Measurements from ENCODE around the gene MTFR2. TPM values are rescaled to one million over a fixed set of nuclear protein-coding genes. Genes with fewer than 3 reads are reported as not detected.

Gene MTFR2
- total RNA-seq, 2 experiments from 2014 or later: 31.8 to 35.8 TPM

DNA sequence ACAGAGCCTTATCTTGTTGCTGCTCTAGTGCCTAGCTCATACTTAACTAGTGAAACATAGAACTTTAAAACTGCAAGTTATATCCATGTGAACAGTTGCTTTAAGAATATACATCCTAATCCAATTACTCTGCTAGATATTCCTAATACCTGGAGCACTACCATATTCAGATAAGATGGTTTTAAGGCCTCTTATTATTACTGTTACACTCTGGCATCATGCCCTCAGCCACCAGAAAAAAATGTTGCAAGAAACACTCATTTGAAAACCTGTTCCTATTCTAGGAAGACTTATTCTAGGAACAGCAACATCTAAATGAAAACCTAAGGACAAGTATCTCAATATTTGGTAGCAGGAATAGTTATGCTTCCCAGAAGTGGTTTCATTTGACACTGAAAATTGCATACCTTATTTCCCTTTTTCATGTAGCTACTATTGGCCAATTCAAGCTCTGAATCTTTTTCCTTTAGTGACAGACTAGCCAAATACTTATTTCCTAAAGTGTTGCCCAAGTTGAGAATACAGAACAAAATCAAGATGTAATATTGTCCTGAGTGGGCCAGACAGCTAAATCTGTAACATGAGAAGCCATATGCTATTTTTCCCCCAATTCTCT is 4.8 kb upstream of the MTFR2 start:
- Mint-ChIP-seq H3K36me3 (peaks cover 32% of the 10 kb centered on the region), H3K4me3 (no peak overlapping the region), H3K27ac (peak overlapping the region; percentile 24), H3K9me3 (ENCODE audit: low read depth) (no peaks in the 10 kb centered on the region), H3K4me1 (peaks cover 53% of the 10 kb centered on the region), H3K27me3 (no peaks in the 10 kb centered on the region)
- ATAC-seq (no peak), DNase-seq (no peak)
- CTCF ChIA-PET: interaction anchor here (1.1 to 1.3 kb wide), 2 partner anchors 29 to 63 kb away, joined by 3 to 4 read pairs; no protein-coding TSS in a partner anchor

DNA sequence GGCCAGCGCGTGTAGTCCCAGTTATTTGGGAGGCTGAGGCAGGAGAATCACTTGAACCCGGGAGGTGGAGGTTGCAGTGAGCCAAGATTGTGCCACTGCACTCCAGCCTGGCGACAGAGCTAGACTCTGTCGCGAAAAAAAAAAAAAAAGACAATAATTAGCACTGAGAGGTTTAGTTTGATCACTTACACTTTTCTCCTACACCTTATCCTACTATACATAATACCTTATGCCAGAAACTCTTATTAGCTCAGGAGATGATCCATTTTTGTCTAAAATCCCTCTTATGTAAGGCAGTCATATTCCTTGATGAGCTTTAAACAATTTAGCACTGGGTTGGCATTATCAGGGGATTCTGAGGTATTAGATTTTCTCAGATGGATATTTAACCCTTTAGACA is 3.6 kb upstream of the MTFR2 start:
- Mint-ChIP-seq H3K4me3 (no peak overlapping the region), H3K27me3 (no peaks in the 10 kb centered on the region), H3K4me1 (peaks cover 63% of the 10 kb centered on the region), H3K9me3 (ENCODE audit: low read depth) (no peaks in the 10 kb centered on the region), H3K27ac (no peak overlapping the region), H3K36me3 (peaks cover 34% of the 10 kb centered on the region)
- ATAC-seq (no peak), DNase-seq (no peak)
- CTCF ChIA-PET: no interaction called here

DNA sequence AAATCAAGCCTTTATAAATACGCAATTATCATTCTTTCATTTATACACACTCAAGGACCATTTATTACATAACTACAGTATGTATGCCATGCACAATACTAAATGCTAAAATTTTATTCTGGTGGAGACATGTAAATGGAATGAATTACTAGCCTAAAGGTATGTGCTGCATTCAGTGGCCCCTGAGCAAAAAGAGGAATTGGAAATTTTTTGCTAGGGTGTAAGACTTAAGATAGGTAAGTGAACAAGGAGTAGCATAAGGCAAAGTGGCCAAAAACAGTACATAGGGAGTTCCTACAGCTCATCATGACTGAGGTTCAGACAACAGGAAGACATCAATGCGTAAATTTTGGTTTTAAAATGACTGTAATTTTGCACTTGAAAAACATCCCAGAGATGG is 2.3 kb upstream of the MTFR2 start:
- CTCF ChIA-PET: interaction anchor here (0.6 to 1.3 kb wide), 2 partner anchors 22 to 63 kb away, joined by 3 to 4 read pairs; no protein-coding TSS in a partner anchor
- Mint-ChIP-seq H3K4me1 (peaks cover 76% of the 10 kb centered on the region), H3K36me3 (peaks cover 37% of the 10 kb centered on the region), H3K27me3 (no peaks in the 10 kb centered on the region), H3K4me3 (no peak overlapping the region), H3K27ac (peak overlapping the region; percentile 64), H3K9me3 (ENCODE audit: low read depth) (no peaks in the 10 kb centered on the region)
- no peak for ATAC-seq
- DNase-seq: no peak

DNA sequence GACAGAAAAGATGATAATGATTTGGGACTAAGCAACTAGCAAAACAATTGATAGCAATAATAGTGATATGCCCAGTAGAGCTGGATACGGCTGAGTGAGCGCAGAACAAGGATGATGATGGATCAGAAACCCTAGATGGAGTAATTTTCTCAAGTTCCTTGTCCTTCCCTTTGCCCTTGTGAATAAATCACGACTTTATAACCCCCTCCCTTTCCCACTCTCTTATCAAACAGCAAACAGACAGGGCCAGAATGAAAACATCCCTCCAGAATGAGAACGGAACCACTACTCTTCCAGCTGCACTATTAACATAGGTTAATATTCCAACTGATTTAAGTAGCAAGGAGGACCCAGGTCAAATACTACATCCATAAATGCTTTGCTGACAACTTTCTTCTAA is 1.3 kb upstream of the MTFR2 start:
- CTCF ChIA-PET: interaction anchor here (1.0 to 2.2 kb wide), 6 partner anchors 14 to 68 kb away, joined by 3 to 10 read pairs (median 4); partner anchors contain the start of gene BCLAF1
- Mint-ChIP-seq H3K36me3 (peaks cover 37% of the 10 kb centered on the region), H3K9me3 (ENCODE audit: low read depth) (no peaks in the 10 kb centered on the region), H3K27me3 (no peaks in the 10 kb centered on the region), H3K4me3 (peak overlapping the region; percentile 97), H3K27ac (peak overlapping the region; percentile 89), H3K4me1 (peaks cover 81% of the 10 kb centered on the region)
- ATAC-seq: no peak
- no peak for DNase-seq

DNA sequence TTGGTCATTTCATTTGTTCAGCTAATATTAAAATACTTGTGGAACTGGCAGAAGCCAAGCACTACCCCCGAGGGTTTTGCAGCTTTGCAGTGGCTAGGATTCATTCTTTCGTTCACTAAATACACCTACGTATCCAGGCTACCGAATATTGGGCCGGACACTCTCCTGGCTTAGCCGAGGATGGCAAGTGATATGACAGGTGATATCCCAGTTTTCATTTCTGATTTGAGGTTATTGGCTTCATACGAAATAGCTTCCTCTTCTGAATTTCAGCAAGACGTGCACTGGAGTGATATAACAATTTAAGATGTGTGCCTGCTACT is 536 bp upstream of the MTFR2 start:
- CTCF ChIA-PET: interaction anchor here (0.7 to 2.2 kb wide), 9 partner anchors 15 to 797 kb away, joined by 3 to 10 read pairs (median 5); partner anchors contain the start of gene BCLAF1
- H3K4me3 Mint-ChIP-seq: peak overlapping the region; percentile 97
- DNase-seq (no peak), ATAC-seq (peak; percentile 2)
- H3K27ac Mint-ChIP-seq: peak overlapping the region; percentile 89
- H3K27me3 Mint-ChIP-seq: no peaks in the 10 kb centered on the region
- H3K36me3 Mint-ChIP-seq: peaks cover 43% of the 10 kb centered on the region
- H3K4me1 Mint-ChIP-seq: peaks cover 82% of the 10 kb centered on the region
- no peaks in the 10 kb centered on the region for H3K9me3 Mint-ChIP-seq (ENCODE audit: low read depth)

DNA sequence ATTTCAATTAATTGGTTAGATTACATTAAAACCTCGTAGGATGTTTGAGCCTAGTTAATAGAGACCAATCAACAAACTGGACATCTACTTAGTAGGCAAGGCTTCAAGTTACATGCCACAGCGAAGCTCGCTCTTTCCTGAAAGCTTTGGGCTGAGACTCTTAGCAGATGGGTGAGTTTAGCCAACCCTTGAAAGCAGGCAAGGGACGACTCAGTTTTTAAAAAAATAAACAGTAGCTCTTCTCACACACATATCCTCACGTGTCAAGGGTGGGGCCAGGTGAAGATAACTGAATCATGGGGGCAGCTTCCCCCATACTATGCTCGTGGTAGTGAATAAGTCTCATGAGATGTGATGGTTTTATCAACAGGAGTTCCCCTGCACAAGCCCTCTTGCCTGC is 775 bp downstream of the MTFR2 start:
- Mint-ChIP-seq H3K4me3 (peak overlapping the region; percentile 97), H3K36me3 (peaks cover 45% of the 10 kb centered on the region), H3K27ac (peak overlapping the region; percentile 89), H3K9me3 (ENCODE audit: low read depth) (no peaks in the 10 kb centered on the region), H3K4me1 (peaks cover 74% of the 10 kb centered on the region), H3K27me3 (no peaks in the 10 kb centered on the region)
- DNase-seq (no peak), ATAC-seq (no peak)
- CTCF ChIA-PET: interaction anchor here (1.5 to 1.8 kb wide), 2 partner anchors 39 to 68 kb away, joined by 8 to 10 read pairs; no protein-coding TSS in a partner anchor

DNA sequence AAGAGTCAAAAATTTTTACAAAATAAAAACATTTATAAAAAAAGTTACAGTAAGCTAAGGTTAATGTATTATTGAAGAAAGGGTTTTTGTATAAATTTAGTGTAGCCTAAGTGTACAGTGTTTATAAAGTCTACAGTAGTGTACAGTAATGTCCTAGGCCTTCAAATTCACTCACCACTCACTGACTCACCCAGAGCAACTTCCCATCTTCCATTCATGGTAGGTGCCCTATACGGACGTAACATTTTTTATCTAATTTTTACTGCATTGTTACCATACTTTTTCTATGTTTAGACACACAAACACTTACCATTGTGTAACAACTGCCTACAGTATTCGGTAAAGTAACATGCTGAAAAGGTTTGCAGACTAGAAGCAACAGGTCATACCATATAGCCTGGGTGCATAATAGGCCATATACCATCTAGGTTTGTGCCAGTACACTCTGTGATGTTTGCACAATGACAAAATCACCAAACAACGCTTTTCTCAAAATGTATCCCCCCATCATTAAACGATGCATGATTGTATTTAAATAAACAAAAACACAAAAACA is 6.0 kb downstream of the MTFR2 start:
- no peak overlapping the region for H3K4me3 Mint-ChIP-seq
- DNase-seq (no peak), ATAC-seq (no peak)
- H3K4me1 Mint-ChIP-seq: peaks cover 32% of the 10 kb centered on the region
- no peak overlapping the region for H3K27ac Mint-ChIP-seq
- peaks cover 65% of the 10 kb centered on the region for H3K36me3 Mint-ChIP-seq
- no peaks in the 10 kb centered on the region for H3K27me3 Mint-ChIP-seq
- H3K9me3 Mint-ChIP-seq (ENCODE audit: low read depth): no peaks in the 10 kb centered on the region
- CTCF ChIA-PET: interaction anchor here (1.8 to 2.2 kb wide), 2 partner anchors 18 to 46 kb away, joined by 3 to 10 read pairs; partner anchors contain the start of gene BCLAF1

DNA sequence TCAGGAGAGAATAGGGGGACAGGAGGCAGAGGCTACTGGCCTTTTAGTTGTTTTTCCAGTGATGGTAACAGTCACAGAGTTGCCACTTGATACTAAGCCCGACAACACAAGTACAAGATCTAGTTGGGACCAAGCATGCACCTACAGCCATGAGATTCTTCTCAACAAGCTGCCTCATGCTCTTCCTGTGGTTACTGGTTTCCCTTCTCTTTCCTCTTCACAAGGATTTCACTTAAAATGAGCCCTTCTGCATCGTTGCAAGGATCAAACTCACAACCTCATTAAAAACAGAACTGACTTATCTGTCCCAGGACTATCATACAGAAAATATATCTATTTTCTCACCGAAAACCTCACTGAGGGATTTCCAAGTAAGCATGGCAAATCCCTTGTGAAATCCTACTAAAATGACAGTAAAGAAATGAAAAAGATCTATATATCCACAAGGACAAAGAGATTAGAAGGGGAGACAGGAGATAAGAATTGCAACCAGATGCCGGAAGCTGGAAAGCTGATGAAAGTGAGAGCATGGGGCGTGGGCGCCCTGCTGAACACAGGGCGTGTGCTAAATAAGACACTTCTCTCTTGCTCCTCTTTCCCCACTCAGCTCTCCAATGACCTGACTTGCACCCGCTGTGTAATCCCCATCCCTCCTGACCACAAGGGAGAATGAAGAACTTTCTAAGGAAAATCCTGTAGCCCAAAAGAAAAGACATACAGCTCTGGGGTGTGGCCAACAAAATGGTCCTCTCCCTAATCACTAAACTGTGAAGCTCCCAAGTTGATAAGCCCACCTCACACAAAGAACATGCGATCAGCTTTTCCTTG is 13.4 kb downstream of the MTFR2 start:
- Mint-ChIP-seq H3K27ac (peak overlapping the region; percentile 50), H3K9me3 (ENCODE audit: low read depth) (no peaks in the 10 kb centered on the region), H3K4me1 (peaks cover 19% of the 10 kb centered on the region), H3K4me3 (no peak overlapping the region), H3K27me3 (no peaks in the 10 kb centered on the region), H3K36me3 (peaks cover 59% of the 10 kb centered on the region)
- DNase-seq (no peak), ATAC-seq (no peak)
- CTCF ChIA-PET: interaction anchor here (1.1 to 1.7 kb wide), 3 partner anchors 10 to 58 kb away, joined by 3 to 9 read pairs (median 3); no protein-coding TSS in a partner anchor

DNA sequence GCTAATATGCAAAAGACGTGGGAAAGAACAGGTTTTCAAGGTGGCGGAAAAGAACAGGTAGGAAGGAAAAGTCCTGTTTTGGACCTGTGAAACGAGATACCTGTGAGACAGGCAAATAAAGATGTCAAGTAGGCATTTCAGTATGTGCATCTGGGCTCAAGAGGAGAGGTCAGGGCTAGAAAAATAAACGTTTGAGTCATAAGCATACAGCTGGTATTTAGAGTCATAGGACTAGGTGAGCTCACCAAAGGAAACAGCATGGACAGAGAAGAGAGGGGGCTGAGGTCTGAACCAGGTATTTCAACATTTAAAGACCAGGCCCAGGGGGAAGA is 14.9 kb downstream of the MTFR2 start:
- Mint-ChIP-seq H3K27me3 (no peaks in the 10 kb centered on the region), H3K4me1 (peaks cover 19% of the 10 kb centered on the region), H3K9me3 (ENCODE audit: low read depth) (no peaks in the 10 kb centered on the region), H3K36me3 (peaks cover 63% of the 10 kb centered on the region), H3K4me3 (no peak overlapping the region), H3K27ac (no peak overlapping the region)
- CTCF ChIA-PET: interaction anchor here (0.7 to 2.0 kb wide), 2 partner anchors 8 to 526 kb away, joined by 3 to 8 read pairs; no protein-coding TSS in a partner anchor
- DNase-seq: no peak
- ATAC-seq: no peak

DNA sequence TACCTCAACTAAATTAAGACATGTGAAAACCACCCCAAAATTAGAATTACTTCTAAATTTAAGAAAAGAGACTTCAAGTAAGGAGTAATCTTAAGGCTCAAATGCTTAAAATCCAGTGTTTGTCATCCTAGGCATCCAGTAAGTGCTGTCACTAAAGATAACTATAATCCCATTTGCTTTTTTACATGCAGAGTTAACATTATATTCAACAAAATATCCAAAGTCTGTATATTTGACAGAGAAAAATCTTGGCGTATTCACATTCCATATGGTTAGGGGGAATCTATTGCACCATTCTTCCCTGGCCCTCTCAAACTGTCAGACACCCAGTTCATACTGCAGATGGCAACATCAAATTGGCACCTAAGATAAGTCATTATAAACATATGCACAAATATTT is 17.4 kb downstream of the MTFR2 start:
- peaks cover 16% of the 10 kb centered on the region for H3K4me1 Mint-ChIP-seq

DNA sequence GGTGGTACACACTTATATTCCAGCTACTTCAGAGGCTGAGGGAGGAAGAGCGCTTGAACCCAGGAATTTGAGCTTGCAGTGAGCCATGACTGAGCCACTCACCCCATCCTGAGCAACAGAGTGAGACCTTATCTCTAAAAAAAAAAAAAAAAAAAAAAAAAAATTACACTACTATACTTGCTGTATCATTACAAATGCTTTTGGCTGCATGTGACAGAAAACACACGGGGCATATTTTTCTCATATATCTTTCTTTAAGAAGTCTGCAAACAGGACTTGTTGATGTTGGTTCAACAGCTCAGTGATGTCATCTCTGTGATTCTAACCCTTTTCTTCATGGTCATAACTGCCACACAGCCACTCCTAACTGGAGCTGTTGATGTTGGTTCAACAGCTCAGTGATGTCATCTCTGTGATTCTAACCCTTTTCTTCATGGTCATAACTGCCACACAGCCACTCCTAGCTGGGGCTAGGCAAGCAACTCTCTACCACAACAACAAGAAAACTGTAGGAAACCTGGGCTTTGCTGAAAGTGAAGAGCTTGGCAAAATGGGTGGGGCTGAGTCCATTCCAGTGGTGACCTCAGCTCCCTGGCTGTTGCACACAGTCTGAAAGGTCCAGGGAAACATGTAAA is 19.8 kb downstream of the MTFR2 start:
- H3K27me3 Mint-ChIP-seq: no peaks in the 10 kb centered on the region
- no peak for ATAC-seq
- H3K36me3 Mint-ChIP-seq: peaks cover 37% of the 10 kb centered on the region
- H3K9me3 Mint-ChIP-seq (ENCODE audit: low read depth): no peaks in the 10 kb centered on the region
- H3K27ac Mint-ChIP-seq: no peak overlapping the region
- peaks cover 7% of the 10 kb centered on the region for H3K4me1 Mint-ChIP-seq
- DNase-seq: no peak
- CTCF ChIA-PET: interaction anchor here (0.7 to 1.8 kb wide), 4 partner anchors 342 to 776 kb away, joined by 3 to 5 read pairs (median 4); no protein-coding TSS in a partner anchor
- no peak overlapping the region for H3K4me3 Mint-ChIP-seq

More for the DNA sequence above, 17.4 kb downstream of the MTFR2 start:
- ATAC-seq (no peak), DNase-seq (no peak)
- no peak overlapping the region for H3K4me3 Mint-ChIP-seq
- peaks cover 54% of the 10 kb centered on the region for H3K36me3 Mint-ChIP-seq
- no peaks in the 10 kb centered on the region for H3K9me3 Mint-ChIP-seq (ENCODE audit: low read depth)
- no peak overlapping the region for H3K27ac Mint-ChIP-seq
- CTCF ChIA-PET: no interaction called here
- no peaks in the 10 kb centered on the region for H3K27me3 Mint-ChIP-seq

DNA sequence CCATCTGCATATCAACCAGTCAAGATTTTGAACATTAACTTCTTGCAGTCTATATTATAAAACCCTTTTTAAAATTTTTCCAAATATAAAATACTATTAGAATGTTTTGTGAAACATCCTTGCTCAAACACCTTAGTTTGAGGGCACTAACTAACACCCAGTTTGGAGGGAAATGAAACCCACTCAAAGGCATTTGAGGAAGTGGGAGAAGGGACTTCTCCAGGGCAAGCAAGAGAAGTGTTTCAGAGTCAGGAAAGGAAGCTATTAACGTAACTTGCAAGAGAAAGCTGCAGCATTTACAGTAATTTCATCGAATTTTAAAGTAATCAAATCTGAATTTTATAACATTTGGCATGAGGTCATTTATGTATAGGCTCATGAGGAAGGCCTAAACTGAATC is 21.3 kb downstream of the MTFR2 start:
- no peak for ATAC-seq
- CTCF ChIA-PET: no interaction called here
- no peaks in the 10 kb centered on the region for H3K9me3 Mint-ChIP-seq (ENCODE audit: low read depth)
- peaks cover 7% of the 10 kb centered on the region for H3K4me1 Mint-ChIP-seq
- H3K36me3 Mint-ChIP-seq: peaks cover 30% of the 10 kb centered on the region
- H3K4me3 Mint-ChIP-seq: no peak overlapping the region
- DNase-seq: no peak
- no peak overlapping the region for H3K27ac Mint-ChIP-seq
- no peaks in the 10 kb centered on the region for H3K27me3 Mint-ChIP-seq
